NCI-H524 (cell line): ENCODE measurements around the gene TMPRSS11D.

ENCODE experiments used
- DNase-seq, 2 experiments: peaks; one replicate each; lab custom pipeline; 2025; lab: John Stamatoyannopoulos, UW

TMPRSS11D gene

GRCh38 chr4:67886281-67886680 is 2.5 kb upstream of the TMPRSS11D start:
- no peak for DNase-seq

DNA sequence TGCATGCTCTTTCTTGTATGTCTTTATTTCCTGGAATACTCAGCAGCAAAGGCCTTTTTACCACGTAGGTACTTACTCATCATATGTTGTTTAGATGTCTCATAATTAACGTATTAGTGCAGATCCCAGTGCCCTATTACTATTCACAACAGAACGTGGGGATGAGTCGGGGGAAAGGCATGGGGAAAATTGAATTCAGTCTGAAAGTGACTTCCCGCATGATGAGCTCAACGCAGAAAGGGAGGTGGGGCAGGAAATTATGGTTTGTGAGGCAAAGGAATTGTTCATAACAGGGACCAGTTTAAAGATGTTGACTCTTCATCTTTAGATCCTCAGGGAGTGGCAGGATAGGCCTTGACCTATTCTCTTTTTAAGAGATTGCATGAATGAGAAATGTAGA is 2.0 kb upstream of the TMPRSS11D start:
- DNase-seq = no peak

GRCh38 chr4:67884701-67885100 is 899 bp upstream of the TMPRSS11D start:
- DNase-seq = no peak

GRCh38 chr4:67883458-67883857 is 344 bp downstream of the TMPRSS11D start:
- no peak for DNase-seq

GRCh38 chr4:67880866-67881610 is 2.8 kb downstream of the TMPRSS11D start:
- peak in 1 of 2 experiments; percentile 39 for DNase-seq

DNA sequence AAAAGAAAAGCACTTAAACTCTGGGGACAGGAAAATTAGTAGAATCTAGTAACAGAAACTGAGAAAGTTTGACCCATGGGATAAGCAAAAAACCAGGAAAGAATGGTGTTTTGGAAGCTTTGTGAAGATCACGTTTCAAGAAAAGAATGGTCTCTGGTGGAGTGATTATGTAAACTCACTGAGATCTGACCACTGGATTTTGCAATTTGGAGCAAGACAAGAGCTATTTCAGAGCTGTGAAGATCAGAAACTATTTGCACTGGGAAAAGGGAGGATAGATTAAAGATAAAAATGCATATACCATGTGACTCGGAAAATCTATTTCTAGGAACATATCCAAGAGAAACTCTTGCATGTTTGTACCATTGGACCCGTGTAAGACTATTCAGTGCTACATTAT is 4.3 kb downstream of the TMPRSS11D start:
- no peak for DNase-seq

- no peak for DNase-seq
Observed at GRCh38 chr4:67877086-67877485, 6.7 kb downstream of the TMPRSS11D start.

GRCh38 chr4:67874986-67875385 is 8.8 kb downstream of the TMPRSS11D start:
- no peak for DNase-seq

DNA sequence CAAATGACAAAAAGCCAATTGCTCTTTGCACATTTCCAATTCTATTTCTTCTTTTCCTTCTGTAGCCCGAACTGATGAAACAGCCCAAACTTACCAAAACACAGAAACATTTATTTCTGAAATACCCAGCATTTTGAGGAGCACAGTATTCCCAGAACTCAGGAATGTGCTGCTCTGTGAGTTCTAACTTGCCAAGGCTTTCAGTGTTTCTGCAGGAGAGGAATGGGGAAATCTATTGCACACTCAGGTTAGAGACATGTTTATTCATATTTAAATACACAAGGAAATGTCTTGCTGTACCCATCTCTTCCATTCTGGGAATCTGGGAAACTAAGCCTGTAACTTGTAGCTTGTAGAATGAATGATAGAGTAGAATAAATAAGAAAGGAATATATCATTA is 10.7 kb downstream of the TMPRSS11D start:
- DNase-seq = no peak

DNA sequence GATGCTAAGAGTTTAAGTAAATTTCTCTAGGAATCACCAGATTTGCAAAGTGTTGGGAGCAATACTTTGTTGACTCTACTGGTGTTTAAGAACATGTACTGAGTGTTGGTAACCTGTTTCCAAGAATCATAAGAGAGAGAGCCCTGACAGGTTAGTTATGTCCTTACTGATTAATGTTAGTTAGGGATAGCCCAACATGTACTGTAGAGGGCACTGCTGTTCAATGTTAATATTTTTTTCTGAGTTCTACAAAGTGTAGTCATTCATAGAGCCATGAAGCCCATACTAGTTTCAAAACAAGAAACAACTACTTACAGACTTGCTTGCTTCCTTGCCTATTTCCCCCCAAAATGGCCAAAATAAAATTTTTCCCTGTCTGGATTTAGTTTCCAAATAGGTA is 11.9 kb downstream of the TMPRSS11D start:
- DNase-seq = peak in 1 of 2 experiments; percentile 51

DNA sequence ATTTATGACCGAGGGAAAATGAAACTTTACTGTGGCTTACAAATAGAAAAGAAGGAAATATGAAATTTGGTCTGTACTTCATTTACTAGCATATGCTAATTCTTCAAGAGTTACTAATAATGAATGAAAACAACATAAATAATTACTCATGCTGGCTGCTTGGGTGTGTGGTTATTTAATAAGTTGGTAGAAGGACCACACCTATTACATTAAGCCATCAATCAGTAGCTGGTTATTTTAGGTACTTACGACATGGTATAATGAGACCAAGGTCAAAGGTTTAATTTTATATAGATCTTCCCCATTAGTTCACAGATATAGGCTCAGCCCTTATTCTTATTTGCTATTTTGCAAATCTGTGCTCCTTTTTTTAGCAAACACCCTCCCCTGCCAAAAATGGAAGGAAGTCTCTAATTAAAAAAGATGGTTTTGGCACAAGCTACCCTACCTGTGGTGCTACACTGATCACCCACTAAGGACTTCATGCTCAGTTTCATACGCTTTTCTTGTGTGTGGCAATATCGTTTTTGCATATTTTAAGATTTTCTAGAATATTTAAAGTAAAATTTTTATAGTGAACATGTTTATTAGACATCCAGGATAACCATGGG is 14.1 kb downstream of the TMPRSS11D start:
- DNase-seq = no peak

DNA sequence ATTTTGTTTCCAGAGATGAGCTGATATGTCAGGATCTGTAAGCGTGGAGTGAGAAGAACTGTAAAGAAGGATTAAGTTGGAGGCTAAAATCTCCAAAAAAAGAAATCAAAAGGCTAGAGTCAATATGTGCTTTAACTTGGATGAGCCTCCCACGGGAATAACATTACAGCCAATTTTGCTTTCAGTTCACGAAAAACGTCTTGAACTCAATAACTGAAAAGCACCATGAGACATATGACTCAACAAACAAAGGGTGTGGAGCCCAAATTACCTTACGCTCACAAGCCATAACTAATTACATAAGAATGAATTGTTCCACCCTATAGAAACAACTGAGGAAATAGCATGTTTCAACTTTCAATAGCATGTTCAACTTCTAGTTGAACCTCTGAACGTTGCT is 22.3 kb downstream of the TMPRSS11D start:
- DNase-seq = no peak

- no peak for DNase-seq
Observed at GRCh38 chr4:67853336-67853735, 30.5 kb downstream of the TMPRSS11D start.

GRCh38 chr4:67820903-67821302 is 62.9 kb downstream of the TMPRSS11D start:
- no peak for DNase-seq

DNA sequence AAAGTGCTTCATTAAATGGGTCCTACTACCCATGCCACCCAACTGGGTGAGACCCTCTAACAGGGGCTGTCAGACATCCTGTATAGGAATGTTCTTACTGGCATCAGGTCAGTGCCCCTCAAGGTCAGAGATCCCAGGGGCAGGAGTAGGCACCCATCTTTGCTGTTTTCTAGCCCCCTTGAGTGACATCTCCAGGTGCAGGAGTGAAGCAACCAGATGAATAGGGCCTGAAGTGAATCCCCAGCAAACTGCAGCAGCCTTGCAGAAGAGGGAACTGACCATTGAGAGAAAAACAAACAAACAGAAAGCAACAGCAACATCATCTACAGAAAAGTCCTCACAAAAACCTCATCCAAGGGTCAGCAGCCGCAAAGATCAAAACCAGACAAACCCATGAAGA is 73.8 kb downstream of the TMPRSS11D start:
- DNase-seq = no peak

- peak; percentile 37 to 81 for DNase-seq
Observed at GRCh38 chr4:67809502-67809901, 74.3 kb downstream of the TMPRSS11D start.

GRCh38 chr4:67796810-67797209 is 87.0 kb downstream of the TMPRSS11D start:
- no peak for DNase-seq

GRCh38 chr4:67790721-67791120 is 93.1 kb downstream of the TMPRSS11D start:
- no peak for DNase-seq

DNA sequence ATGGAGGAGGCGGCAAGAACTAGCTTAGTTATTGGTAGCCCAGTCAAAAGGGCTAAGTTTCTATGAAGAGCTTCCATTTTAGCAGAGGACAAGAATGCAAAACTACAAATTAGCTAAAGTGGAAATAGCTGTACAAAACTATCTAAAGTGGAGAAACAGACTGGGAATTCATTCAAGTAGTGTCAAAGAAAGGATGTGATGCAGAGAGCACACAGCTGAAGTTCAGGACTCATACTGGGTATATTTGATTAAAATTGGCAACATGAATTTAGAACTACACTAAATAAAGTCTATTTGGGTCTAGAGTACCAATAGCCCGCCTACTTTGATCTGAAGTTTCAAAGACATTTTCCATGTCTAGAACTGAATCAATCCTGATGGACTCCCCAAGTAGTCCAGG is 96.5 kb downstream of the TMPRSS11D start:
- no peak for DNase-seq

- peak in 1 of 2 experiments; percentile 61 for DNase-seq
Observed at GRCh38 chr4:67785528-67785927, 98.3 kb downstream of the TMPRSS11D start.

- DNase-seq = peak; percentile 67 to 88
Observed at GRCh38 chr4:67779631-67780030, 104.2 kb downstream of the TMPRSS11D start.

- DNase-seq = peak; percentile 49 to 87
Observed at GRCh38 chr4:67776746-67777145, 107.1 kb downstream of the TMPRSS11D start.
